ENCODE results near the gene ECM1. TPM values are rescaled to one million over a fixed set of nuclear protein-coding genes. Genes with fewer than 3 reads are reported as not detected.

The ECM1 gene
- total and polyA plus RNA-seq, 2 of the 8 experiments (the other 6 are each of a cell fraction or from before 2014, with no cell fraction given) = 0.95 to 0.98 TPM

- TF ChIP-seq CHD7 (IDR thresholded peaks at IDR 0.05; ENCODE audit: insufficient replicate concordance, low read length) = no peak
- no peak for TF ChIP-seq CTBP2 (IDR thresholded peaks at IDR 0.05; ENCODE audit: borderline replicate concordance, insufficient read depth, insufficient read length, low read length)
- TF ChIP-seq TAF7 (optimal IDR thresholded peaks at IDR 0.05; ENCODE audit: borderline replicate concordance, low read depth, low read length) = no peak
- TF ChIP-seq EGR1 (IDR thresholded peaks at IDR 0.05; ENCODE audit: borderline replicate concordance, low read depth, low read length) = no peak
- no peak for TF ChIP-seq CHD2 (IDR thresholded peaks at IDR 0.05; ENCODE audit: low read length)
- TF ChIP-seq SIX5 (IDR thresholded peaks at IDR 0.05; ENCODE audit: low read depth, low read length) = no peak
- no peak for TF ChIP-seq CBX5 (IDR thresholded peaks at IDR 0.05; ENCODE audit: low read depth, low read length)
- TF ChIP-seq SP1 (IDR thresholded peaks at IDR 0.05; ENCODE audit: low read depth, low read length) = no peak
- TF ChIP-seq MAX (IDR thresholded peaks at IDR 0.05) = no peak
- TF ChIP-seq RNF2 (IDR thresholded peaks at IDR 0.05; ENCODE audit: borderline replicate concordance, low read depth, low read length, missing control alignments, poor library complexity, severe bottlenecking) = no peak
These were observed 35.7 kb downstream of the ECM1 start (continued) for GRCh38 chr1:150543500-150544143.
